Suprapubic skin (tissue), 4 donors: Measurements from ENCODE around the gene SMDT1. TPM values are rescaled to one million over a fixed set of nuclear protein-coding genes. Genes with fewer than 3 reads are reported as not detected.
"Not testable (repeated sequence)": the region's sequence is repeated elsewhere in the genome, so short reads cannot be mapped to it uniquely, and the experiment has no call there.

Source experiments
- DNase-seq, 2 donors: peaks; one replicate each; pipeline ENCODE4 v3.0.0-alpha.2; 2019; ENCODE audit warnings: low spot score in 2 of 2
- H3K27ac ChIP-seq: fragments of 200-600 bp; sonication (generic); one replicate; pipeline ENCODE4 v1.5.1; 2019
- H3K27me3 ChIP-seq: fragments of 200-600 bp; sonication (generic); one replicate; pipeline ENCODE4 v1.5.1; 2019
- H3K36me3 ChIP-seq: fragments of 200-600 bp; sonication (generic); one replicate; pipeline ENCODE4 v1.5.1; 2019
- H3K4me1 ChIP-seq: fragments of 200-600 bp; sonication (generic); one replicate; pipeline ENCODE4 v1.5.1; 2019
- H3K4me3 ChIP-seq: fragments of 200-600 bp; sonication (generic); one replicate; pipeline ENCODE4 v1.5.1; 2019; ENCODE audit warnings: mild to moderate bottlenecking
- H3K9me3 ChIP-seq: fragments of 200-600 bp; sonication (generic); one replicate; pipeline ENCODE4 v1.5.1; 2019
- EP300 ChIP-seq: sonication (generic); formaldehyde crosslinking; IDR thresholded peaks from one replicate; pipeline ENCODE4 v1.6.1; 2017; ENCODE audit warnings: antibody characterized with exemption
- POLR2A ChIP-seq, 2 donors: fragments of 450-650 bp; IDR thresholded peaks; one replicate each; pipeline ENCODE4 v1.6.1; 2017; ENCODE audit warnings: antibody characterized with exemption in 2 of 2, mild to moderate bottlenecking in 2 of 2, moderate library complexity in 2 of 2
- POLR2AphosphoS5 ChIP-seq, 3 donors: sonication (generic); formaldehyde crosslinking; IDR thresholded peaks; one replicate each; pipeline ENCODE4 v1.6.1; 2017; ENCODE audit warnings: antibody characterized with exemption in 3 of 3
- WGBS: methylation state at CpG from one replicate; pipeline ENCODE4 v1.1.5; 2018; 5-methylcytosine and 5-hydroxymethylcytosine counted together
- total RNA-seq, 4 donors: library from RNA; depleted of rRNA; stranded (reverse); fragments of >200 nt; gene quantifications; one replicate each; pipeline ENCODE4 v1.1.0, GENCODE V29; 2016
- TF ChIP-seq, protein P1 (sequence below), 2 donors: fragments of 200-600 bp in 1 of 2; fragments of 450-650 bp in 1 of 2; sonication (generic) in 1 of 2; IDR thresholded peaks; one replicate each; pipeline ENCODE4 v1.5.1; 2016 to 2019; ENCODE audit warnings: antibody characterized with exemption in 2 of 2, mild to moderate bottlenecking in 1 of 2, moderate library complexity in 1 of 2

Gene SMDT1
- total RNA-seq, 4 donors from 2014 or later: 11.8 to 18.6 (median 12.8) TPM

DNA sequence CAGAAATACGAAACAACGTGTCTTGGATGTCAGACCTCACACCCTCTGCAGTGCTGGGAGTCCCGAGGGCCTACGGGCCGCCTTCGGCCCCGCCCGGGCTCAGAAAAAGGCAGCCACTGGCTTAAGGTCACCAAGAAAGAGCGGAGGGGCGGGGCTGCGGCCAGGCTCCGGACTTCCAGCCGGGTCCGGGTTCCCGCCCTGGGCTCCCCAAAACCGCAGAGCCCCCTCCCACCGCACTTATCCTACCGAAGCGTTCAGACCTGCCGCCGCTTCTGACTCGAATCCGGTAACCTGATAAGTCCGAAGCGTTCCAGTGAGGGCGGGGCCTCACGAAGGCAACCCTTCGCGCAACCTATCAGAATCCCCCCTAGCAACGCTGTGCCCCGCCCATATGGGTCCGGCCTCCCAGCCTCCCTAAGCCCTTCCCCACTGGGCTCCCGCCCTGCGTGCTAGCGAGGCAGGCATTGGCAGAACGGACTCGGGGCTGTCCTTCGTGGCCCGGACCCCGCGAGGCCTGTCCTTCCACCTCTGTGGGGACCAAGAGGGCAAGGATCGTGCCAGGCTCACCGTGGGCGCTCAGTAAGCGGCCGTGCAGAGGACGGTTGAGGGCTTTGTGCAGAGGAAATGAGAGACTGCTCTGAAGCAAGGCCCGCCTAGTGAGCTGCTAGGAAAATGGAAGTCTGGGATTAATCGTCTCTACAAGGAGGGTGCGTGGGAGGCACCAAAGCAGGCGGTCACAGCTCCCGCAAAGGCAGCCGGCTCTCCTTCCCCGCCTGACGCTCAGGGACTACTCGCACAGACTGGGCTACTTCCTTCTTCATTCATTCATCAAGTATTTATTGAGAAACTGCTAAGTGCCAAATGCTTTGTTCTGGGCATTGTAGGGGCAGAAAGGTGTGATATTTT is 8.7 kb upstream of the SMDT1 start, which contains the start of gene NAGA:
TSS of gene NAGA (minus strand) at position 296 of the 906 bp plus-strand sequence. CDS start 515 bp downstream, outside the sequence.
- peak in 2 of 3 donors; percentile 26 to 84 for TF ChIP-seq POLR2AphosphoS5 (IDR thresholded peaks at IDR 0.05)
- TF ChIP-seq POLR2A (IDR thresholded peaks at IDR 0.05): peak in 1 of 2 donors; percentile 45
- TF ChIP-seq, protein P1, sequence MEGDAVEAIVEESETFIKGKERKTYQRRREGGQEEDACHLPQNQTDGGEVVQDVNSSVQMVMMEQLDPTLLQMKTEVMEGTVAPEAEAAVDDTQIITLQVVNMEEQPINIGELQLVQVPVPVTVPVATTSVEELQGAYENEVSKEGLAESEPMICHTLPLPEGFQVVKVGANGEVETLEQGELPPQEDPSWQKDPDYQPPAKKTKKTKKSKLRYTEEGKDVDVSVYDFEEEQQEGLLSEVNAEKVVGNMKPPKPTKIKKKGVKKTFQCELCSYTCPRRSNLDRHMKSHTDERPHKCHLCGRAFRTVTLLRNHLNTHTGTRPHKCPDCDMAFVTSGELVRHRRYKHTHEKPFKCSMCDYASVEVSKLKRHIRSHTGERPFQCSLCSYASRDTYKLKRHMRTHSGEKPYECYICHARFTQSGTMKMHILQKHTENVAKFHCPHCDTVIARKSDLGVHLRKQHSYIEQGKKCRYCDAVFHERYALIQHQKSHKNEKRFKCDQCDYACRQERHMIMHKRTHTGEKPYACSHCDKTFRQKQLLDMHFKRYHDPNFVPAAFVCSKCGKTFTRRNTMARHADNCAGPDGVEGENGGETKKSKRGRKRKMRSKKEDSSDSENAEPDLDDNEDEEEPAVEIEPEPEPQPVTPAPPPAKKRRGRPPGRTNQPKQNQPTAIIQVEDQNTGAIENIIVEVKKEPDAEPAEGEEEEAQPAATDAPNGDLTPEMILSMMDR (IDR thresholded peaks at IDR 0.05): no peak
- H3K27me3 ChIP-seq: no peaks in the 10 kb centered on the region
- H3K36me3 ChIP-seq: peaks cover 27% of the 10 kb centered on the region
- WGBS: 1% methylated on average over 38 of the region's 56 CpGs
- H3K9me3 ChIP-seq: no peaks in the 10 kb centered on the region
- peaks cover 42% of the 10 kb centered on the region for H3K4me1 ChIP-seq
- peak; percentile 98 to 99 for DNase-seq
- peak within 1 kb of the TSS; percentile 68 for H3K4me3 ChIP-seq
- H3K27ac ChIP-seq: peak within 1 kb of the TSS; percentile 84

DNA sequence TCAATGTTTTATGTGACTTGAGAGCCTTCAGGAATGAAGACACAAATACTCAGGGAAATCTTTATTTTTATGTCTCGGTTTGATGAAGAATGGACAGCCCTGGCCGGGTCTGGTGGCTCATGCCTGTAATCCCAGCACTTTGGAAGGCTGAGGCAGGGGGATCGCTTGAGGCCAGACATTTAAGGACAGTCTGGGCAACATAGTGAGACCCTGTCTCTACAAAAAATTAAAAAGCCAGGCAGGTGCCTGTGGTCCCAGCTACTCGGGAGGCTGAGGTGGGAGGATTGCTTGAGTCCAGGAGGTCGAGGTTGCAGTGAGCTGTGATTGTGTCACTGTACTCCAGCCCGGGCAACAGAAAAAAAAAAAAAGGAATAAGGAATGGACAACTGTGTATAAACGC is 8.0 kb upstream of the SMDT1 start:
- Histone ChIP-seq H3K27ac (peak overlapping the region; percentile 84), H3K4me3 (peak overlapping the region; percentile 68), H3K4me1 (peaks cover 42% of the 10 kb centered on the region), H3K36me3 (peaks cover 19% of the 10 kb centered on the region)
- not testable (repeated sequence) for H3K27me3 ChIP-seq, H3K9me3 ChIP-seq
- WGBS: 58% methylated on average over 7 of the region's 7 CpGs
- peak in 1 of 2 donors; percentile 35 for DNase-seq

DNA sequence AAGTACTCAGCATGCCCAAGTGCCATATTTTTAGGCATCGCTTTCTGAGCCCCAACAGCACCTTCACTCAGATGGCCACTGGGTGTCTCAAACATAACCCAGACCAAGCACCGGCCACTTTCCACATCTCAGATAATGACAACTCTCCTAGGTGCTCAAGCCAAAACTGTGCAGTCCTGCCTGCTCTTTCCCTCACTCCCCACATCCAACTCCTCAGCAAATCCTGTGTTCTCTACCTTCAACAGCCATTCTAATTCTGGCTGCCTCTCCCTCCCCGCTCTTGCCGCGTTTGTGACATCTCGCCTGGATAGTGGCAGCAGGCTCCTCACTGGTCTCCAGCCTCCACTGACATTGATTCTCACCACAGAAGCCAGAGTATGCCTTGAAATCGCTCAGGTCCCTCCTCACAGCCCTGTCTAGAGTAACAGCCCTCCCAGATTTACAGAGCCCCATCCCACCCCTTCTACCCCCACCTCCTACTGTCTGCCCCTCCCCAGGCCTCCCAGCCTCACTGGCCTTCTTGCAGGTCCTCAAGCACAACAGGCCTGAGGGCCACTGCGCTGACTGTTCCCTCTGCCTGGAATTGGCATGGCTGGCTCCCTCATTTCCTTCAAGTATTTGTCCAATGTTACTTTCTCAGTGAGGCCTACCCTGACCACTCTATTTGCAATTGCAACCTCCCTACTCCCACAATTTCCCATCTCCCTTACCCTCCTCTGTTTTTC is 6.7 kb upstream of the SMDT1 start:
- TF ChIP-seq EP300: no peak
- TF ChIP-seq POLR2A (IDR thresholded peaks at IDR 0.05): no peak
- no peak for TF ChIP-seq POLR2AphosphoS5 (IDR thresholded peaks at IDR 0.05)
- TF ChIP-seq, protein P1 (IDR thresholded peaks at IDR 0.05): no peak
- H3K9me3 ChIP-seq: no peaks in the 10 kb centered on the region
- no peak overlapping the region for H3K27ac ChIP-seq
- no peak overlapping the region for H3K4me3 ChIP-seq
- peaks cover 14% of the 10 kb centered on the region for H3K36me3 ChIP-seq
- no peaks in the 10 kb centered on the region for H3K27me3 ChIP-seq
- peak in 1 of 2 donors; percentile 60 for DNase-seq
- 87% methylated on average over 8 of the region's 8 CpGs for WGBS
- H3K4me1 ChIP-seq: peaks cover 46% of the 10 kb centered on the region

DNA sequence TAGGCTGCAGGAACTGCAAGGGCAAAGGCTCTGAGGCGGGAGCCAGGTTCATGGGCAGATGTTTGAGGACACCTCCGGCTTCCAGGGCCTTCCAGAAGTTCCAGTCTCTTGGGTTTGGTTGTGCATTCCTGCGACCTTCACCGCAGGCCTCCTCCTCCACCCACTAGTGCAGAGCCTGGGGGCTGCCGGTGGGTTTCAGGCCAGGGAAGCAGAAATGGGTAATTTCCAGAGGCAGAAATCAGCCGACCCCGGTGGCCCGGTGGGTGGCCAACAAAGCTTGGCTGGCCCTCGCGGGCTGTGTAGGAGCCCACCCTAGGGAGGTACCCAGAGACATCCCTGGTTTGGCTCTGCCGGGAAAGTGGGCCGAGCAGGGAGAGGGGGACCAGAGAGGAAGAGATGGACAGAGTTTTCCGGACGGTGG is 5.9 kb upstream of the SMDT1 start:
- no peaks in the 10 kb centered on the region for H3K9me3 ChIP-seq
- DNase-seq: peak in 1 of 2 donors; percentile 76
- H3K36me3 ChIP-seq: peaks cover 9% of the 10 kb centered on the region
- peak overlapping the region; percentile 87 for H3K27ac ChIP-seq
- peak overlapping the region; percentile 69 for H3K4me3 ChIP-seq
- TF ChIP-seq POLR2AphosphoS5 (IDR thresholded peaks at IDR 0.05) (no peak), EP300 (no peak)
- TF ChIP-seq, protein P1 (IDR thresholded peaks at IDR 0.05): no peak
- WGBS: 65% methylated on average over 14 of the region's 14 CpGs
- H3K27me3 ChIP-seq: no peaks in the 10 kb centered on the region
- peaks cover 54% of the 10 kb centered on the region for H3K4me1 ChIP-seq

DNA sequence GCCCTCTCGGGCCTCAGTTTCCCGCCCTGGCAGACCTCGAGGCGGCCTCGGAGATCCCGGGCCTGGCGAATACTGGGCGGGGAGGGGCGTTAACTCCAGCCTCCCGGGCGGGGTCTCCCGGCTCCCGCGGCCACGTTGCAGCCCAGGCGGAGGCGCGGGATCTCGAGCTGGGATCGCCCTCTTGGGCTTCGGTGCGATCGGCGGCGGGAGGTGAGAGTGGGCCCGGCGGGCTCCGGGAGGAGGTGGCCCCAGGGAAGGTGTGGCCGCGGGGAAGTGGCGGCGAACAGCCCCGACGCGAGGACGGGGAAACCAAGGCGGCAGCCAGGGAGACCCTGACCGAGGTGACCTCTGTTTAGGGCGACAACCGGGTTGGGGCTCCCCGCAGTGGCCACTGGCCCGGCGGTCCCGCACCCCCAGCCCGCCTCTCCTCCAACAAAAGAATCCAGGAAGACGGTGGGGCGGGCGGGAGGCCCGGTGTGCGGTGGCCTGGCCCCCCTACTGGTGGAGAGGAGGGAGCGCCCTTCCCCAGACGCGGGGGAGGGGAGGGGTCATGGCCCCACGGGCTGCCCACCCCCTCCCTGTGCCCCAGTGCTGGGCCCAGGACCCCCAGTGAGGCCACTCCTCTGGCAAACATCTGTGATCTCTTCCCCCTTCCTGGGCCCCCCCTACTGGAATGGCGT is 5.2 kb upstream of the SMDT1 start, which contains the start of gene PHETA2:
TSS of gene PHETA2 (plus strand) at position 117 of the 680 bp plus-strand sequence. CDS start 3,046 bp downstream, outside the sequence.
- WGBS: under 1% methylated on average over 37 of the region's 55 CpGs
- Histone ChIP-seq H3K27ac (peak within 1 kb of the TSS; percentile 87), H3K4me1 (peaks cover 61% of the 10 kb centered on the region), H3K9me3 (no peaks in the 10 kb centered on the region), H3K36me3 (peaks cover 9% of the 10 kb centered on the region), H3K4me3 (peak within 1 kb of the TSS; percentile 69), H3K27me3 (no peaks in the 10 kb centered on the region)
- peak; percentile 80 to 82 for DNase-seq
- TF ChIP-seq EP300 (no peak), POLR2AphosphoS5 (IDR thresholded peaks at IDR 0.05) (no peak)
- TF ChIP-seq, protein P1 (IDR thresholded peaks at IDR 0.05): peak; percentile 30 to 41
